Measurements from ENCODE around the gene NRXN2. TPM values are rescaled to one million over a fixed set of nuclear protein-coding genes. Genes with fewer than 3 reads are reported as not detected.

The NRXN2 gene
- total RNA-seq, 4 donors from 2014 or later = 0.21 to 0.72 (median 0.64) TPM; not detected in 1

- TF ChIP-seq POLR2A (IDR thresholded peaks at IDR 0.05) (no peak), EP300 (IDR thresholded peaks at IDR 0.05) (no peak), POLR2AphosphoS5 (IDR thresholded peaks at IDR 0.05) (no peak)
- TF ChIP-seq, protein P1, sequence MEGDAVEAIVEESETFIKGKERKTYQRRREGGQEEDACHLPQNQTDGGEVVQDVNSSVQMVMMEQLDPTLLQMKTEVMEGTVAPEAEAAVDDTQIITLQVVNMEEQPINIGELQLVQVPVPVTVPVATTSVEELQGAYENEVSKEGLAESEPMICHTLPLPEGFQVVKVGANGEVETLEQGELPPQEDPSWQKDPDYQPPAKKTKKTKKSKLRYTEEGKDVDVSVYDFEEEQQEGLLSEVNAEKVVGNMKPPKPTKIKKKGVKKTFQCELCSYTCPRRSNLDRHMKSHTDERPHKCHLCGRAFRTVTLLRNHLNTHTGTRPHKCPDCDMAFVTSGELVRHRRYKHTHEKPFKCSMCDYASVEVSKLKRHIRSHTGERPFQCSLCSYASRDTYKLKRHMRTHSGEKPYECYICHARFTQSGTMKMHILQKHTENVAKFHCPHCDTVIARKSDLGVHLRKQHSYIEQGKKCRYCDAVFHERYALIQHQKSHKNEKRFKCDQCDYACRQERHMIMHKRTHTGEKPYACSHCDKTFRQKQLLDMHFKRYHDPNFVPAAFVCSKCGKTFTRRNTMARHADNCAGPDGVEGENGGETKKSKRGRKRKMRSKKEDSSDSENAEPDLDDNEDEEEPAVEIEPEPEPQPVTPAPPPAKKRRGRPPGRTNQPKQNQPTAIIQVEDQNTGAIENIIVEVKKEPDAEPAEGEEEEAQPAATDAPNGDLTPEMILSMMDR (IDR thresholded peaks at IDR 0.05) = no peak
- no peak overlapping the region for H3K27ac ChIP-seq
- H3K4me1 ChIP-seq = peaks cover 8% of the 10 kb centered on the region
- H3K4me3 ChIP-seq = no peak overlapping the region
- H3K27me3 ChIP-seq = peaks cover 40% of the 10 kb centered on the region
- H3K36me3 ChIP-seq = no peaks in the 10 kb centered on the region
- 63% methylated on average over 7 of the region's 9 CpGs for WGBS
- H3K9me3 ChIP-seq = no peaks in the 10 kb centered on the region
- DNase-seq (ENCODE audit: low spot score in 2 of 2) = no peak
Observed at GRCh38 chr11:64723907-64724862, 1.2 kb upstream of the NRXN2 start.

DNA sequence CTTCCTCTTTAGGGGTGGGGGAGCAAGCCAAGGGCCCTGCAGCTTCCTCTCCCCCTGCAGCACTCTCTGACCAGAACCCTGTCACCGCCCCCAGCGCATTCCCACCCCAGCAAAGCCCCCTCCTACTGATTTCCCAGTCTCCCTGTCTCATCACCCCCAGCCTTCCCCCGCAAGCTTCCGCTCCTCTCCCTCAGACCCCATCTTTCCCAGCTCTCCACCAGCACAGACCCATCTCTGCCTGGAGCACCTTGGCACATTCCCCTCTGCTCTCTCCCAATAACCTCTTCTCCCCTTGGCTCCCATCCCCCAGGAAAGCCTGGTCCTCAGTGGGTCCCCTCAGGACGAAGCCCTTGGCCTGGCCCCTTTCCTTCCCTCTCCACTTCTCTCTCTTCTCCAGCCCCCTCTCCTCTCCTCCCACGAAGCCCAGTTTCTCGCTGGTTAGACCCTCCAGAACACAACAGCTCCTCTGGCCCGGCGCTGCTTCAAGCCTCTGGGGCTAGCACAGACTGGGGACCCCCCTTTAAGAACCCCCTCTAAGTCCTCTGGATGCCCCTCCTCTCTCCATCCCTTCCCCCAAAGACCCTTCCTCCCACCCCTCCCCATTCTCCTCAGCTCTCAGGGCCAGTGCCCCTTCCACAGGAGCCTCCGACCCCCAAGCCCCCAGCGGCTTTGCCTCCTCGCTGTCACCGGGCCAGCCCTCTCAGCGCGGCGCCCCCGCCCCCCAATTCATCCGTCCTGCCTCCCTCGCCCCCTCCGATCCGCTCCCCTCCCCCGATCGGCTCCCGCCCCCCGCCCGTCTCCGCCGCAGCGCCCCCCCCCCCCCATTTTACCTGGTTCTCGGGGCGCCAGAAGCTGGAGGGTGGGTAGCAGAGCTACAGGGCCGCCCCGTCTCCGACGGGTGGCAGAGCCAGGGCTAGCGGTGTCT is 594 bp downstream of the NRXN2 start:
- DNase-seq (ENCODE audit: low spot score in 2 of 2) = no peak
- Histone ChIP-seq H3K4me3 (no peak overlapping the region), H3K9me3 (no peaks in the 10 kb centered on the region), H3K27me3 (peaks cover 58% of the 10 kb centered on the region), H3K4me1 (peaks cover 8% of the 10 kb centered on the region), H3K27ac (no peak overlapping the region), H3K36me3 (no peaks in the 10 kb centered on the region)
- 10% methylated on average over 24 of the region's 36 CpGs for WGBS
- TF ChIP-seq POLR2AphosphoS5 (IDR thresholded peaks at IDR 0.05) = no peak
- TF ChIP-seq, protein P1 (IDR thresholded peaks at IDR 0.05) = no peak
- TF ChIP-seq EP300 (IDR thresholded peaks at IDR 0.05) = no peak
- TF ChIP-seq POLR2A (IDR thresholded peaks at IDR 0.05) = no peak

- no peak for DNase-seq (ENCODE audit: low spot score in 2 of 2)
- Histone ChIP-seq H3K36me3 (no peaks in the 10 kb centered on the region), H3K27ac (no peak overlapping the region), H3K4me3 (no peak overlapping the region), H3K27me3 (peaks cover 69% of the 10 kb centered on the region), H3K4me1 (peaks cover 8% of the 10 kb centered on the region), H3K9me3 (no peaks in the 10 kb centered on the region)
- WGBS = 100% methylated on average over 1 of the region's 3 CpGs
- TF ChIP-seq EP300 (IDR thresholded peaks at IDR 0.05) = no peak
- no peak for TF ChIP-seq POLR2AphosphoS5 (IDR thresholded peaks at IDR 0.05)
- TF ChIP-seq, protein P1 (IDR thresholded peaks at IDR 0.05) = no peak
- no peak for TF ChIP-seq POLR2A (IDR thresholded peaks at IDR 0.05)
Observed at GRCh38 chr11:64721359-64721699, 1.7 kb downstream of the NRXN2 start.

- no peak for DNase-seq (ENCODE audit: low spot score in 2 of 2)
- H3K9me3 ChIP-seq = no peaks in the 10 kb centered on the region
- H3K36me3 ChIP-seq = no peaks in the 10 kb centered on the region
- H3K4me1 ChIP-seq = peaks cover 8% of the 10 kb centered on the region
- H3K27ac ChIP-seq = no peak overlapping the region
- TF ChIP-seq EP300 (IDR thresholded peaks at IDR 0.05) = no peak
- TF ChIP-seq POLR2AphosphoS5 (IDR thresholded peaks at IDR 0.05) = no peak
- TF ChIP-seq POLR2A (IDR thresholded peaks at IDR 0.05) = no peak
- TF ChIP-seq, protein P1 (IDR thresholded peaks at IDR 0.05) = no peak
- no peak overlapping the region for H3K4me3 ChIP-seq
- H3K27me3 ChIP-seq = peaks cover 74% of the 10 kb centered on the region
- WGBS = 59% methylated on average over 6 of the region's 12 CpGs
Observed at GRCh38 chr11:64720640-64721358, 2.2 kb downstream of the NRXN2 start.
